ENCODE data around the gene TMOD2. TPM values are rescaled to one million over a fixed set of nuclear protein-coding genes. Genes with fewer than 3 reads are reported as not detected.

The TMOD2 gene
- total RNA-seq, 4 donors from 2014 or later, result 1.0 to 4.8 (median 2.4) TPM

- in situ Hi-C loops (cut with MboI; ENCODE audit: low sequenced_read_pairs in 4 of 4) (no loop called here), intact Hi-C loops (cut with DNase I; ENCODE audit: low total_unique reads) (no loop called here)
- H3K4me3 ChIP-seq, result no peak overlapping the region
- peak overlapping the region in 1 of 4 donors; percentile 11 for H3K27ac ChIP-seq
- H3K4me1 ChIP-seq, result peaks cover 32 to 44% of the 10 kb centered on the region in 2 donors
- no peak for DNase-seq
- no peaks in the 10 kb centered on the region for H3K9me3 ChIP-seq
- ATAC-seq, result no peak
- no peaks in the 10 kb centered on the region for H3K36me3 ChIP-seq
- H3K27me3 ChIP-seq, result no peaks in the 10 kb centered on the region
- TF ChIP-seq POLR2A (IDR thresholded peaks at IDR 0.05) (no peak), CTCF (IDR thresholded peaks at IDR 0.05 in 4 of 5, conservative IDR thresholded peaks at IDR 0.05 in 1 of 5) (no peak)
Observed at GRCh38 chr15:51842265-51842664, 90.9 kb downstream of the TMOD2 start.

GRCh38 chr15:51842852-51843737 is 91.7 kb downstream of the TMOD2 start:
- no peak for TF ChIP-seq POLR2A (IDR thresholded peaks at IDR 0.05)
- TF ChIP-seq CTCF (IDR thresholded peaks at IDR 0.05 in 4 of 5, conservative IDR thresholded peaks at IDR 0.05 in 1 of 5), result no peak
- H3K4me1 ChIP-seq, result peaks cover 27 to 44% of the 10 kb centered on the region in 2 donors
- H3K27me3 ChIP-seq, result no peaks in the 10 kb centered on the region
- peak overlapping the region in 1 of 4 donors; percentile 1 for H3K27ac ChIP-seq
- no peaks in the 10 kb centered on the region for H3K36me3 ChIP-seq
- H3K9me3 ChIP-seq, result no peaks in the 10 kb centered on the region
- DNase-seq, result no peak
- ATAC-seq, result no peak
- intact Hi-C loops (cut with DNase I; ENCODE audit: low total_unique reads), result no loop called here
- no peak overlapping the region for H3K4me3 ChIP-seq
- in situ Hi-C loops (cut with MboI; ENCODE audit: low sequenced_read_pairs in 4 of 4), result no loop called here

- H3K27ac ChIP-seq, result peak overlapping the region in 3 of 4 donors; percentile 4 to 41 (median 6)
- H3K36me3 ChIP-seq, result no peaks in the 10 kb centered on the region
- no peak overlapping the region for H3K4me3 ChIP-seq
- ATAC-seq (no peak), DNase-seq (no peak)
- H3K4me1 ChIP-seq, result peaks cover 24 to 48% of the 10 kb centered on the region in 2 donors
- no peaks in the 10 kb centered on the region for H3K27me3 ChIP-seq
- TF ChIP-seq POLR2A (IDR thresholded peaks at IDR 0.05) (no peak), CTCF (IDR thresholded peaks at IDR 0.05 in 4 of 5, conservative IDR thresholded peaks at IDR 0.05 in 1 of 5) (no peak)
- intact Hi-C loops (cut with DNase I; ENCODE audit: low total_unique reads) (no loop called here), in situ Hi-C loops (cut with MboI; ENCODE audit: low sequenced_read_pairs in 4 of 4) (no loop called here)
- no peaks in the 10 kb centered on the region for H3K9me3 ChIP-seq
Observed at GRCh38 chr15:51844747-51845426, 93.5 kb downstream of the TMOD2 start.

- ATAC-seq (no peak), DNase-seq (no peak)
- in situ Hi-C loops (cut with MboI; ENCODE audit: low sequenced_read_pairs in 4 of 4) (no loop called here), intact Hi-C loops (cut with DNase I; ENCODE audit: low total_unique reads) (no loop called here)
- H3K36me3 ChIP-seq, result no peaks in the 10 kb centered on the region
- H3K4me3 ChIP-seq, result no peak overlapping the region
- TF ChIP-seq POLR2A (IDR thresholded peaks at IDR 0.05) (no peak), CTCF (IDR thresholded peaks at IDR 0.05 in 4 of 5, conservative IDR thresholded peaks at IDR 0.05 in 1 of 5) (no peak)
- no peaks in the 10 kb centered on the region for H3K9me3 ChIP-seq
- peak overlapping the region in 3 of 4 donors; percentile 4 to 59 (median 41) for H3K27ac ChIP-seq
- H3K27me3 ChIP-seq, result no peaks in the 10 kb centered on the region
- peaks cover 24 to 58% of the 10 kb centered on the region in 2 donors for H3K4me1 ChIP-seq
Observed at GRCh38 chr15:51846066-51846462, 94.7 kb downstream of the TMOD2 start.
